Measurements from ENCODE around the gene SERPINI1. TPM values are rescaled to one million over a fixed set of nuclear protein-coding genes. Genes with fewer than 3 reads are reported as not detected.

Gene SERPINI1
- total and polyA plus RNA-seq, 3 donors from 2014 or later, result 13.3 to 24.0 (median 17.6) TPM

GRCh38 chr3:167777356-167777755 is 41.8 kb downstream of the SERPINI1 start:
- DNase-seq, result no peak
- Histone ChIP-seq H3K36me3 (ENCODE audit: low read depth, missing control alignments) (no peaks in the 10 kb centered on the region), H3K4me1 (no peaks in the 10 kb centered on the region), H3K27ac (no peak overlapping the region), H3K9me3 (no peaks in the 10 kb centered on the region), H3K27me3 (no peaks in the 10 kb centered on the region), H3K4me3 (no peak overlapping the region)
- intact Hi-C loops (cut with DNase I; ENCODE audit: low total_unique reads), result no loop called here
- 47 to 60% methylated on average over 1 of the region's 1 CpG for WGBS, 2 donors
- no peak for TF ChIP-seq CTCF (IDR thresholded peaks at IDR 0.05)
- TF ChIP-seq POLR2A (IDR thresholded peaks at IDR 0.05), result no peak

- no peaks in the 10 kb centered on the region for H3K9me3 ChIP-seq
- no peaks in the 10 kb centered on the region for H3K36me3 ChIP-seq (ENCODE audit: low read depth, missing control alignments)
- no peak overlapping the region for H3K27ac ChIP-seq
- WGBS, 2 donors, result 70 to 88% methylated on average over 2 of the region's 2 CpGs
- no peaks in the 10 kb centered on the region for H3K27me3 ChIP-seq
- intact Hi-C loops (cut with DNase I; ENCODE audit: low total_unique reads), result no loop called here
- no peaks in the 10 kb centered on the region for H3K4me1 ChIP-seq
- H3K4me3 ChIP-seq, result no peak overlapping the region
- DNase-seq, result no peak
- TF ChIP-seq CTCF (IDR thresholded peaks at IDR 0.05) (no peak), POLR2A (IDR thresholded peaks at IDR 0.05) (no peak)
Observed at GRCh38 chr3:167780214-167780883, 44.8 kb downstream of the SERPINI1 start.

DNA sequence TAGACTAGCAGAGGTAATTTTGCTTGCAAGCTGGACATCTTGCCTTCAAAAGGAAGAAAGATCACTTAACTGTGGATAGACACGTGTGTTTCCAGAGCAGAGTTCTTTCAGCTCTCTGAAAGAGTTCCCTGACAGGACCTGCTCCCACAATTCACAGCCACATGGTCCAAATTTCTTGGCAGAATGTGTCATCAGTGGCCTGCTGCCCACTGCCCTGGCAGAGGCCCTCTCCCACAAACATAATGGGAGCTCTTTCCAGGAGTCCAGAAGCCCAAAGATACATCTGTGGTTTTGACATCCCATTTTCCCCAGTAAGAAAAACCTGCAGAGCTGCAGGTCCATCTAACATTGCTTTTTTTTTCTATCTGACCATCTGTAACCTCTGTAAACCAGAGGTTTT is 48.3 kb downstream of the SERPINI1 start:
- H3K9me3 ChIP-seq, result no peaks in the 10 kb centered on the region
- no peaks in the 10 kb centered on the region for H3K4me1 ChIP-seq
- no peak for TF ChIP-seq POLR2A (IDR thresholded peaks at IDR 0.05)
- no peak for TF ChIP-seq CTCF (IDR thresholded peaks at IDR 0.05)
- intact Hi-C loops (cut with DNase I; ENCODE audit: low total_unique reads), result no loop called here
- H3K36me3 ChIP-seq (ENCODE audit: low read depth, missing control alignments), result no peaks in the 10 kb centered on the region
- H3K27ac ChIP-seq, result no peak overlapping the region
- WGBS, 2 donors, result 82 to 89% methylated on average over 1 of the region's 1 CpG
- H3K27me3 ChIP-seq, result no peaks in the 10 kb centered on the region
- no peak overlapping the region for H3K4me3 ChIP-seq
- no peak for DNase-seq

- WGBS, 2 donors, result 93 to 97% methylated on average over 3 of the region's 3 CpGs
- intact Hi-C loops (cut with DNase I; ENCODE audit: low total_unique reads), result no loop called here
Observed at GRCh38 chr3:167785790-167786189, 50.3 kb downstream of the SERPINI1 start.

More at GRCh38 chr3:167785790-167786189, 50.3 kb downstream of the SERPINI1 start:
- H3K9me3 ChIP-seq, result no peaks in the 10 kb centered on the region
- no peak for DNase-seq
- H3K27ac ChIP-seq, result no peak overlapping the region
- no peaks in the 10 kb centered on the region for H3K4me1 ChIP-seq
- TF ChIP-seq CTCF (IDR thresholded peaks at IDR 0.05), result no peak
- no peak for TF ChIP-seq POLR2A (IDR thresholded peaks at IDR 0.05)
- H3K27me3 ChIP-seq, result no peaks in the 10 kb centered on the region
- H3K4me3 ChIP-seq, result no peak overlapping the region
- no peaks in the 10 kb centered on the region for H3K36me3 ChIP-seq (ENCODE audit: low read depth, missing control alignments)

Data from testis (tissue), 3 donors.